K562 (cell line): ENCODE data around the gene SFI1. TPM values are rescaled to one million over a fixed set of nuclear protein-coding genes. Genes with fewer than 3 reads are reported as not detected.
A peak's percentile ranks its signal among the peaks of the same experiment; 100 is the strongest.

Experiments used
- ARNT ChIP-seq, 2 experiments: fragments of 450-650 bp; IDR thresholded peaks; 2 replicates each; pipeline ENCODE4 v1.6.1; 2016; ENCODE audit warnings: mild to moderate bottlenecking in 1 of 2
- BRCA1 ChIP-seq, 2 experiments: fragments of 450-650 bp in 1 of 2; sonication (generic) in 1 of 2; formaldehyde crosslinking in 1 of 2; IDR thresholded peaks; 2 replicates each; pipeline versions ENCODE4 v1.5.0 to v1.6.1; 2017 to 2020; ENCODE audit warnings: mild to moderate bottlenecking in 1 of 2, missing genetic modification reagents in 1 of 2
- CREM ChIP-seq: IDR thresholded peaks from 2 replicates; pipeline ENCODE4 v1.6.1; 2014; ENCODE audit warnings: antibody characterized with exemption, low read depth
- CTBP1 ChIP-seq: fragments of 450-650 bp; IDR thresholded peaks from 2 replicates; pipeline ENCODE4 v1.6.1; 2016; ENCODE audit warnings: borderline replicate concordance
- DMBX1 ChIP-seq: fragments of 250-450 bp; sonication (Bioruptor Pico); IDR thresholded peaks from 2 replicates; pipeline ENCODE4 v1.8.0; 2022; ENCODE audit warnings: inconsistent platforms, mild to moderate bottlenecking, moderate library complexity, borderline replicate concordance
- HNRNPK ChIP-seq: fragments of 200-400 bp; formaldehyde crosslinking; IDR thresholded peaks from one replicate; pipeline ENCODE4 v1.6.1; 2018; ENCODE audit warnings: mild to moderate bottlenecking, low read depth, low read length; ENCODE audit not compliant: poor library complexity, severe bottlenecking
- KDM5B ChIP-seq: fragments of 200-600 bp; sonication (generic); IDR thresholded peaks from 2 replicates; pipeline ENCODE4 v1.6.1; 2012; ENCODE audit warnings: low read depth, mild to moderate bottlenecking, moderate library complexity, low read length, control low read depth, inconsistent platforms; ENCODE audit not compliant: insufficient replicate concordance
- MCM5 ChIP-seq: fragments of 450-650 bp; IDR thresholded peaks from 2 replicates; pipeline ENCODE4 v1.6.1; 2016; ENCODE audit warnings: low read depth
- MTA1 ChIP-seq: fragments of 450-650 bp; IDR thresholded peaks from 2 replicates; pipeline ENCODE4 v1.6.1; 2017; ENCODE audit warnings: borderline replicate concordance
- POLR3G ChIP-seq: IDR thresholded peaks from 2 replicates; pipeline ENCODE4 v1.6.1; 2011; ENCODE audit not compliant: insufficient read length, insufficient replicate concordance; ENCODE audit errors: extremely low read depth
- PPARD ChIP-seq: fragments of 250-450 bp; sonication (Bioruptor Pico); IDR thresholded peaks from 2 replicates; pipeline ENCODE4 v1.8.0; 2022; ENCODE audit warnings: inconsistent platforms, mild to moderate bottlenecking, moderate library complexity
- SFPQ ChIP-seq: fragments of 200-400 bp; formaldehyde crosslinking; IDR thresholded peaks from 2 replicates; pipeline ENCODE4 v1.6.1; 2017; ENCODE audit warnings: mild to moderate bottlenecking, low read depth, low read length, moderate library complexity
- SNAPC5 ChIP-seq: fragments of 250-450 bp; sonication (Bioruptor Pico); IDR thresholded peaks from 2 replicates; pipeline ENCODE4 v1.8.0; 2021; ENCODE audit warnings: moderate library complexity, mild to moderate bottlenecking, inconsistent platforms
- STAT5A ChIP-seq: IDR thresholded peaks from 2 replicates; pipeline ENCODE4 v1.6.1; 2012; ENCODE audit warnings: low read length, inconsistent platforms, borderline replicate concordance
- TCF15 ChIP-seq: fragments of 250-450 bp; sonication (Bioruptor Pico); IDR thresholded peaks from 2 replicates; pipeline ENCODE4 v1.8.0; 2022; ENCODE audit warnings: moderate library complexity, mild to moderate bottlenecking, inconsistent platforms
- ZZZ3 ChIP-seq: fragments of 450-650 bp; IDR thresholded peaks from 2 replicates; pipeline ENCODE4 v1.6.1; 2016; ENCODE audit warnings: antibody characterized with exemption, mild to moderate bottlenecking, moderate library complexity
- polyA plus RNA-seq, 8 experiments: library from polyadenylated mRNA; depleted of rRNA in 4 of 8; stranded (reverse) in 5 of 8; unstranded in 3 of 8; fragments of >200 nt; fragmentation: Nextera tagmentation in 2 of 8; fragmentation: Illumina TruSeq in 1 of 8; extraction: Ambion mirVana in 2 of 8; extraction: Trizol in 1 of 8; gene quantifications; 2 replicates each; pipeline versions ENCODE4 v1.2.1 to v1.2.3, GENCODE V29; 2011 to 2014; ENCODE audit warnings: inconsistent platforms in 1 of 8, missing spikeins in 1 of 8
- total RNA-seq, 7 experiments: library from RNA; depleted of rRNA in 6 of 7; stranded (reverse); fragments of >200 nt in 6 of 7; fragmentation: Illumina TruSeq in 2 of 7; extraction: Trizol in 2 of 7; gene quantifications; 2 replicates each; pipeline versions ENCODE4 v1.2.1 to v1.2.3, GENCODE V29; 2011 to 2021; ENCODE audit warnings: low replicate concordance in 1 of 7

The SFI1 gene
- total and polyA plus RNA-seq, 9 of the 15 experiments (the other 6 are each of a cell fraction or from before 2014, with no cell fraction given), result 3.0 to 25.6 (median 14.1) TPM

- TF ChIP-seq CTBP1 (peak; percentile 82), POLR3G (no peak), SNAPC5 (CRISPR knock-in tag) (no peak), PPARD (CRISPR knock-in tag) (no peak), STAT5A (no peak), CREM (no peak), MCM5 (no peak), ARNT (IDR thresholded peaks at IDR 0.05) (no peak), HNRNPK (no peak), ZZZ3 (no peak), BRCA1 (IDR thresholded peaks at IDR 0.05) (no peak), BRCA1 (CRISPR knock-in tag; IDR thresholded peaks at IDR 0.05) (no peak), TCF15 (CRISPR knock-in tag) (no peak), DMBX1 (CRISPR knock-in tag) (no peak), KDM5B (peak; percentile 48), MTA1 (no peak), SFPQ (no peak)
Observed at GRCh38 chr22:31489632-31490495, 6.5 kb upstream of the SFI1 start, which contains the start of gene EIF4ENIF1 (continued).
